Left renal cortex interstitium (tissue), 4 donors: ENCODE data around the gene ADAMTS3. TPM values are rescaled to one million over a fixed set of nuclear protein-coding genes. Genes with fewer than 3 reads are reported as not detected.

Experiments
- DNase-seq, 4 donors: peaks; one replicate each; pipeline ENCODE4 v3.0.0-alpha.2; 2013; ENCODE audit warnings: low read depth in 4 of 4, low spot score in 2 of 4, missing footprints in 1 of 4
- polyA plus RNA-seq, 4 donors: library from polyadenylated mRNA; unstranded; fragments of 120-200 nt; gene quantifications; one replicate each; pipeline ENCODE4 v1.2.1, GENCODE V29; 2013; ENCODE audit not compliant: insufficient read length in 4 of 4

The ADAMTS3 gene
- polyA plus RNA-seq, 4 donors: 9.1 to 11.9 (median 10.0) TPM

GRCh38 chr4:72424006-72424405, 145.0 kb downstream of the ADAMTS3 start:
- DNase-seq: no peak

GRCh38 chr4:72422416-72422815, 146.6 kb downstream of the ADAMTS3 start:
- DNase-seq: no peak

GRCh38 chr4:72418458-72418857, 150.6 kb downstream of the ADAMTS3 start:
- no peak for DNase-seq

GRCh38 chr4:72410158-72410557, 158.9 kb downstream of the ADAMTS3 start:
- DNase-seq: no peak

- DNase-seq: no peak
Observed at GRCh38 chr4:72408568-72408967, 160.5 kb downstream of the ADAMTS3 start.

GRCh38 chr4:72405417-72405816, 163.6 kb downstream of the ADAMTS3 start:
- no peak for DNase-seq

- DNase-seq: no peak
Observed at GRCh38 chr4:72397314-72397713, 171.7 kb downstream of the ADAMTS3 start.

- no peak for DNase-seq
Observed at GRCh38 chr4:72394012-72394663, 174.9 kb downstream of the ADAMTS3 start.

- no peak for DNase-seq
Observed at GRCh38 chr4:72391281-72391680, 177.7 kb downstream of the ADAMTS3 start.

- DNase-seq: no peak
Observed at GRCh38 chr4:72390409-72390808, 178.6 kb downstream of the ADAMTS3 start.

GRCh38 chr4:72388521-72388920, 180.5 kb downstream of the ADAMTS3 start:
- no peak for DNase-seq

- DNase-seq: no peak
Observed at GRCh38 chr4:72387959-72388358, 181.1 kb downstream of the ADAMTS3 start.

GRCh38 chr4:72383439-72383838, 185.6 kb downstream of the ADAMTS3 start:
- DNase-seq: no peak

- no peak for DNase-seq
Observed at GRCh38 chr4:72378901-72379300, 190.1 kb downstream of the ADAMTS3 start.

- DNase-seq: no peak
Observed at GRCh38 chr4:72377491-72378194, 191.4 kb downstream of the ADAMTS3 start.

GRCh38 chr4:72376901-72377300, 192.1 kb downstream of the ADAMTS3 start:
- no peak for DNase-seq

GRCh38 chr4:72375073-72375736, 193.8 kb downstream of the ADAMTS3 start:
- no peak for DNase-seq

GRCh38 chr4:72374159-72374558, 194.9 kb downstream of the ADAMTS3 start:
- DNase-seq: no peak

- DNase-seq: no peak
Observed at GRCh38 chr4:72366601-72367000, 202.4 kb downstream of the ADAMTS3 start.

- DNase-seq: no peak
Observed at GRCh38 chr4:72365981-72366380, 203.0 kb downstream of the ADAMTS3 start.

- no peak for DNase-seq
Observed at GRCh38 chr4:72365016-72365415, 204.0 kb downstream of the ADAMTS3 start.

- DNase-seq: no peak
Observed at GRCh38 chr4:72360075-72360474, 208.9 kb downstream of the ADAMTS3 start.
